NCI-H2107 (cell line): ENCODE results near the gene GALNT12.

Source experiments
- DNase-seq: peaks from one replicate; lab custom pipeline; 2025; lab: John Stamatoyannopoulos, UW

GALNT12 gene

GRCh38 chr9:98833090-98833956 lies 25.9 kb downstream of the GALNT12 start:
- no peak for DNase-seq

DNA sequence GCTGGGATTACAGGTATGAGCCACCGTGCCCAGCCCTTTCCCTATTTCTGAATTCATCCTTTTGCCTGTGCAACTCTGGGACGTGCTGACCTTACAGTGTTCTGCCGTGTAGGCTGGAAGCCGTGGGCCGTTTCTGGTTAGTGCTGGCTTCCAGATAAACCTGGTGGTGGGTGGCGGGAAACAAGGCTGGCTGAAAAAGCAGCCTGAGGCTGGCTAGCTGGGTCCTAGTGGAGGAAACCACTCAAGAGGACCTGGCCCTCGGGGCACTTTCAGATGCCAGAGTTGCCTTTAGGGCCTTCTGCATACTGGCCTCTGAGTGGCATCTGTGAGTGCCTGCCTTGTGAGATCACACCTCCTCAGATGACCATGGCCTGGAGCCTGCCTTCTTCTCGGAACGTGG lies 26.9 kb downstream of the GALNT12 start:
- DNase-seq = no peak

DNA sequence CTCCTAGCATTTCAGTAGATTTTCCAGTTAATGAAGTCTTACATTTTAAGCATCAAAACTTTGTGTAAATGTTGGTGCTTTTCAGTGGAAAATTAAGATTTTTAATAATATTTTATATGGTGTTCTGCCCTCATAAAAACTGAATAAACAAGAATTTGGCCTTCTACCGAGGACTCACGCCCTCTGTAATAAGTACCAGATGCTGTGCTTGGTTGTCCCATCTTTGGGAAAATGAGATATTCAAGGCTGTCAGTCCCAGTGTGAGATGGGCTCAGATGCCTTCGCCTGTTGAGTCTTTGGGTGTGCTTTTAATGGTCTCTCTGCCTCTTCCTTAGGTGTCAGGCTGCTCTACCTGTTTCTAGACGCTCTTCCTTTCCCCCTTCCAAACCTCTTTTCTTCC lies 28.7 kb downstream of the GALNT12 start:
- no peak for DNase-seq

GRCh38 chr9:98837516-98837915 lies 30.0 kb downstream of the GALNT12 start:
- no peak for DNase-seq

- no peak for DNase-seq
Observed at GRCh38 chr9:98838155-98838867, 30.8 kb downstream of the GALNT12 start.

- DNase-seq = no peak
Observed at GRCh38 chr9:98838868-98839565, 31.5 kb downstream of the GALNT12 start.

DNA sequence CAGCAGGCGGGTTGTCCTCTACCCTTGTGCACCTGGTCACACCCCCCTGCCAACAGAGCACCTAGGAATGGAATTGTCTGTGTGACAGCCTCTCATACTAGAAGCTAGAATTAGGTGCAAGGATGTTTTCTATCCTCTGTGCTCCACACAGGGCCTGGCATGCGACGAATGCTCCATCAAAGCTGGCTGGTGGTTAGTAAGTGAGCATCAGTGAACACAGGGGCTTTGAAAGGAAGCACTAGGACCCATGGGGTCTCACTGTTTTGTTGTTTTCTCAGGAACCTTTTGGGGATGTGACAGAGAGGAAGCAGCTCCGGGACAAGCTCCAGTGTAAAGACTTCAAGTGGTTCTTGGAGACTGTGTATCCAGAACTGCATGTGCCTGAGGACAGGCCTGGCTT lies 32.3 kb downstream of the GALNT12 start:
- DNase-seq = no peak

- no peak for DNase-seq
Observed at GRCh38 chr9:98842510-98842909, 35.0 kb downstream of the GALNT12 start.

GRCh38 chr9:98846081-98846480 lies 38.6 kb downstream of the GALNT12 start:
- no peak for DNase-seq

- no peak for DNase-seq
Observed at GRCh38 chr9:98846879-98847278, 39.4 kb downstream of the GALNT12 start.

DNA sequence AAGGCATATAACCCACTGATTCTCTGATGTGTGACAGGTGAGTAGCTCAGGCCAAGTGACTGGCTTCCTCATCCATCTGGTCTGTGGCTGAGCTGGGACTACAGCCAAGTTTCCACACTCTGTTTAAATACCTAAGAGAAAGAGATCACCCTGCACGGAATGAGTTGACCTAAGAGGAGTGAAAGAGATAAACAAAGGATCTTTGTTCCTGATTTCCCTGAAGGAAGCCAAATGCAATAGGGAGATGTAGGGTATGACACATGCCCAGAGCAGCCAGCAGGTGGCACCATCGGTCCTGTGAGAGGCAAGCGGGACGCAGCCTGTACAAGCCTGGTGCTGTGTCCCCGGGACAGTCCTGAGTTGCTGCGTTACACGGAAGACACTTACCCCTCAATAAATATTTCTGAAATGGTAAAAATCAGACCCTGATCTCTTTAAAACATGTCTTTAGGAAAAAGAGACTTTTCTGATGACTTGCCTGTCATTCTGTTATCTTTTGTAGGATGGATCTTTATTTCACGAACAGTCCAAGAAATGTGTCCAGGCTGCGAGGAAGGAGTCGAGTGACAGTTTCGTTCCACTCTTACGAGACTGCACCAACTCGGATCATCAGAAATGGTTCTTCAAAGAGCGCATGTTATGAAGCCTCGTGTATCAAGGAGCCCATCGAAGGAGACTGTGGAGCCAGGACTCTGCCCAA lies 41.1 kb downstream of the GALNT12 start:
- peak; percentile 31 for DNase-seq

- DNase-seq = no peak
Observed at GRCh38 chr9:98849563-98849962, 42.1 kb downstream of the GALNT12 start.

DNA sequence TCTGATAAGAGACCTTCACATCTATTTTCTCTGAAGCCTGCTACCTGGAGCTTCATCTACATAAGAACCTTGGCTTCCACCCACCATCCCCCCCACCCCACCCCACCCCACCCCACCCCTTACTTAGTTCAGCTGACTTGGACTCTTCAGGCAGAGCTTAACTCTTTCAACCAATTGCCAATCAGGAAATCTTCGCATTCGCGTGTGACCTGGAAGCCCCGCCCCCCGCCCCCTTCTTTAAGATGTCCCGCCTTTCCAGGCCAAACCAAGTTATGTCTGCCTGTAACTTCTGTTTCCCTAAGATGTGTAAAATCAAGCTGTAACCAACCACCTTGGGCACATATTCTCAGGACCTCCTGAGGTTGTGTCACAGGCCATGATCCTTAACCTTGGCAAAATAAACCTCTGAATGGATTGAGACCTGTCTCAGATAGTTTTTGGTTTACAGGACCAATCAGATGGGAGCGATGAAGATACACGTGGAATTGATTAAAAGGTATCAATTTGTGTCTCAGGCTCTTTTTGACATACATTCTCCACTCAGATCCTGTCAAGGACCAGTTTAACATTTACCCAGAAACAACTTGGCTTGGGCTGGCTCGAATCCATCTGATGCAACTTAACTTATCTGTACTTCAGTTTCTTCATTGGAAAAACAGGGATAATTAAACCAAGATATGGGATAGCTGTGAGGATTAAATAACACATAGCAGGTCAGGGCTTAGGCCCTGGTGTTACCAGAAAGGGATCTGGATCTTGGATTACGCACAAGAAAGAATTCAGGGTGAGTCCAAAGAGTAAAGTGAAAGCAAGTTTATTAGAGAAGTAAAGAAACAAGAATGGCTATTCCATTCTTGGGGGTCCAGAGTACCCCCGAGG lies 43.6 kb downstream of the GALNT12 start:
- no peak for DNase-seq

DNA sequence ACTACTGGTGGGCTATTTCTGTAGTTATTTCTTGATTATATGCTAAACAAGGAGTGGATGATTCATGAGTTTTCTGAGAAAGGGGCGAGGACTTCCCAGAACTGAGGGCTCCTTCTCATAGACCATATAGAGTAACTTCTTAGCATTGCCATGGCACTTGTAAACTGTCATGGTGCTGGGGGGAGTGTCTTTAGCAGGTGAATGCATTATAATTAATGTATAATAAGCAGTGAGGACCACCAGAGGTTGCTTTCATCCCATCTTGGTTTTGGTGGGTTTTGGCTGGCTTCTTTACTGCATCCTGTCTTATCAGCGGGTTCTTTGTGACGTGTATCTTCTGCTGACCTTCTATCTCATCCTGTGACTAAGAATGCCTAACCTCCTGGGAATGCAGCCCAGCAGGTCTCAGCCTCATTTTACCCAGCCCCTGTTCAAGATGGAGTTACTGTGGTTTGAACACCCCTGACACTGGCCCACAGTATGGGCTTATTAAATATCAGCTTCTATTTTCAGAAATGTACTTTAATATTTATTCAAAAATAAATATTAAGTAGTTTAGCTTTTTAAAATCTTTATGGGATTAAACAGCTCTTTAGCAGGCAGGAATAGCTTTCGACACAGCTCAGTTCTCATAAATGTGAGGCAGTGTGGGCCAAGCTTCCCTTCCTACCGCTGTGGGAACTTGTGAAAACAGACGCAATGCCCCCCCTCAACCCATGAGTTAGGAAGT lies 44.4 kb downstream of the GALNT12 start:
- no peak for DNase-seq

- no peak for DNase-seq
Observed at GRCh38 chr9:98852460-98852734, 44.9 kb downstream of the GALNT12 start.

DNA sequence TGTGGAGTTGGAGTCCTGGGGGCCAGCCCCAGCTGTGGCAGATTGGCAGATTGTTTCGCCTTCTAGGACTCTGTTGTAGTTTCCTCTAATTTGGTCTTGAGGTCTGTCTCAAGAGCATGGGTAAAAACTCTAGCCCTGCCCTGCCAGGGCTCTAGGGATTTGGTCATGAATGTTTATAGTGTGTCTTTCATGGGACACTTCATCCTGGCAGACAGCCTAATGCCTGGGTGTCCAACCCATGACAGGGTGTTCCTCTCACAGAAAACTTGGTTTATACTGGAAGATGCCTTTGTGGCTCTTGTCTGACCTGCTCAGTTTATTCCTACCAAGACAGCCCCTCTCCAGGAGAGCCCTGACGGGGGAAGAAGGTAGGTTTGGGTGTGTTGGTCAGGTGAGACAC lies 45.5 kb downstream of the GALNT12 start:
- DNase-seq = no peak

- no peak for DNase-seq
Observed at GRCh38 chr9:98854266-98854665, 46.8 kb downstream of the GALNT12 start.

DNA sequence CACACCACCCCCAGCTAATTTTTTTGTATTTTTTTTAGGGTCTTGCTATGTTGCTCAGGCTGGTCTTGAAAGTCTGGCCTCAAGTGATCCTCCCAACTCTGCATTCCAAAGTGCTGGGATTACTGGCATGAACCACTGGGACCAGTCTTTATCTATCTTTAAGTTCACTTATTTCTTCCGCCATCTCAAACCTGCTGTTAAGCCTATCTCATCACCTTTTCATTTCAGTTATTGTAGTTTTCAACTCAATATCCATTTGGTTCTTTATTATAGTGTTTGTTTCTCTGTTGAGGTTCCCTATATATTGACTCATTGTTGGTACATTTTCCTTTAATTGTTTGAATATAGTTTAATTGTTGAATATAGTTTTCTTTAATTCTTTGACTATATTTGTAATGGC lies 48.1 kb downstream of the GALNT12 start:
- no peak for DNase-seq

DNA sequence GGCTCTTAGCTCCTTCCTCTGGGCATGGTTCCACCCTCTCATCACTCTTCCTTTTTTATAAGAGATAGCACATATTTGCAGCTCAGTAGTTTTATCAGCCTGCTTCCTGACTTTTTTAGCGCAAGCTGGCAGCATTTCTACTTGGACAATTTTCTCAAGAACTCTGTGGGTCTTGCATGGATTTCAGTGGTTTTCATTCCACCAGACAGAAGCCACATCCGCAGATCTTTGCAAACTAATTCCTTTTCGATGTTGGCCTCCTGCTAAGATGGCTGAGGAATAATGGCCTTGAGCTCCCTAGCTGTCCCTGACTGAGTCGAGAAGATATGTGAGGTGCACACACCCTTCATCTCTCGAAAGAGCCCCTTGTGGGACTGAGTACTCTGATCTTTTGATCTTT lies 49.5 kb downstream of the GALNT12 start:
- DNase-seq = no peak

GRCh38 chr9:98859941-98860340 lies 52.5 kb downstream of the GALNT12 start:
- no peak for DNase-seq

- no peak for DNase-seq
Observed at GRCh38 chr9:98860871-98861293, 53.4 kb downstream of the GALNT12 start.
